GM18508 (cell line): ENCODE measurements around the gene CDK2.
"Not testable (repeated sequence)": the region's sequence is repeated elsewhere in the genome, so short reads cannot be mapped to it uniquely, and the experiment has no call there.

Source experiments
- ATAC-seq: cut with Tn5 transposase; IDR thresholded peaks from one replicate; pipeline ENCODE4 v1.9.1; 2021; ENCODE audit warnings: moderate number of reproducible peaks; ENCODE audit not compliant: insufficient read depth, unreplicated experiment

Gene CDK2

GRCh38 chr12:55974308-55974730, 7.7 kb downstream of the CDK2 start:
- ATAC-seq, result no peak

- no peak for ATAC-seq
Measured at GRCh38 chr12:55978393-55978792, 11.8 kb downstream of the CDK2 start.

GRCh38 chr12:55979069-55979468, 12.4 kb downstream of the CDK2 start:
- no peak for ATAC-seq

- not testable (repeated sequence) for ATAC-seq
Measured at GRCh38 chr12:55981882-55982281, 15.3 kb downstream of the CDK2 start.

- ATAC-seq, result peak; percentile 59
Measured at GRCh38 chr12:55982319-55982936, 15.8 kb downstream of the CDK2 start.

GRCh38 chr12:55983232-55983842, 16.7 kb downstream of the CDK2 start:
- ATAC-seq, result no peak

GRCh38 chr12:55984861-55985260, 18.2 kb downstream of the CDK2 start:
- ATAC-seq, result no peak

GRCh38 chr12:55985341-55985740, 18.7 kb downstream of the CDK2 start:
- no peak for ATAC-seq

GRCh38 chr12:55985976-55986375, 19.3 kb downstream of the CDK2 start:
- not testable (repeated sequence) for ATAC-seq

GRCh38 chr12:55991110-55991509, 24.5 kb downstream of the CDK2 start:
- no peak for ATAC-seq

- ATAC-seq, result no peak
Measured at GRCh38 chr12:55993230-55993853, 26.7 kb downstream of the CDK2 start.

GRCh38 chr12:55995366-55995765, 28.7 kb downstream of the CDK2 start:
- ATAC-seq, result no peak

- no peak for ATAC-seq
Measured at GRCh38 chr12:55996201-55996714, 29.6 kb downstream of the CDK2 start.

- ATAC-seq, result peak; percentile 94
Measured at GRCh38 chr12:55996715-55997534, 30.3 kb downstream of the CDK2 start, which contains the start of gene SUOX. Gene SUOX, plus strand, starts transcription at chr12:55997276. Its CDS starts 4,946 bp downstream, at chr12:56002222.

- ATAC-seq, result no peak
Measured at GRCh38 chr12:55997535-55997859, 30.9 kb downstream of the CDK2 start.

GRCh38 chr12:55999522-55999921, 32.9 kb downstream of the CDK2 start:
- ATAC-seq, result not testable (repeated sequence)

GRCh38 chr12:55999999-56000540, 33.4 kb downstream of the CDK2 start:
- ATAC-seq, result not testable (repeated sequence)

- ATAC-seq, result no peak
Measured at GRCh38 chr12:56001487-56002100, 35.0 kb downstream of the CDK2 start.

- not testable (repeated sequence) for ATAC-seq
Measured at GRCh38 chr12:56003376-56003775, 36.7 kb downstream of the CDK2 start.

GRCh38 chr12:56004211-56004610, 37.6 kb downstream of the CDK2 start:
- no peak for ATAC-seq
